ENCODE data around the gene CALML5.

Gene CALML5, protein sequence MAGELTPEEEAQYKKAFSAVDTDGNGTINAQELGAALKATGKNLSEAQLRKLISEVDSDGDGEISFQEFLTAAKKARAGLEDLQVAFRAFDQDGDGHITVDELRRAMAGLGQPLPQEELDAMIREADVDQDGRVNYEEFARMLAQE

DNA sequence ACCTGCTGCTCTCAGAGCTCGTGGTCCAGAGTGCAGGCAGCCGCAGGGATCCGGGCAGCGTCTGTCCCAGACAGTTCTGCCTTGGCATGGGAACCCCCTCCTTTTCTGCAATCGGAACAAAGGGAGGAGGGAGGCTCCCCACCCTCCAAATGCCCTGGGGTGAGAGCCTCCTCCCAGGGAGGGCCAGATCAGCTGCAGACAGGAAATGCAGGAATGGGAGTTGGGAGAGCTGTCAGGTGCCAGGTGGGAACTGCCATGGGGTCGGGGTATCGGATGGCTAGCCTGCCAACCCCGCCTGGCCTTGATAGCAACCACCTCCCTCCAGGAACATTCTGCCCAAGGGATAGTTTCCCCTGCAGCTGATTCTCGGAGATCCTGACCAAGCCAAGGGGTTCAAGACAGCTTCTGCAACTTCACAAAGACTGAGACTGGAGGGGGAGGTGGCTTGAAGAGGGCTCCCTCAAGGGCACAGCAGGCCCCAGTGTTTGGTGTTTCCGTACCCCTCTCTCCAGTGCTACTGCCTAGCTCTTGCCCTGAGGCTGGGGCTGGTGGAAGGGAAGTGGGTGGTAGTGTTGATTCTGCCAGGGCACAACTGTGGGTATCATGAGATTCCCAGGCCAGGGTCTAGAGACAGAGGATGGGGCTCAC is at the start of gene CALML5:
Gene CALML5 (minus strand): TSS at position 78 of the 648 bp plus-strand sequence. CDS start 132 bp downstream, outside the sequence.
- DNase-seq (ENCODE audit: low read depth): no peak

DNA sequence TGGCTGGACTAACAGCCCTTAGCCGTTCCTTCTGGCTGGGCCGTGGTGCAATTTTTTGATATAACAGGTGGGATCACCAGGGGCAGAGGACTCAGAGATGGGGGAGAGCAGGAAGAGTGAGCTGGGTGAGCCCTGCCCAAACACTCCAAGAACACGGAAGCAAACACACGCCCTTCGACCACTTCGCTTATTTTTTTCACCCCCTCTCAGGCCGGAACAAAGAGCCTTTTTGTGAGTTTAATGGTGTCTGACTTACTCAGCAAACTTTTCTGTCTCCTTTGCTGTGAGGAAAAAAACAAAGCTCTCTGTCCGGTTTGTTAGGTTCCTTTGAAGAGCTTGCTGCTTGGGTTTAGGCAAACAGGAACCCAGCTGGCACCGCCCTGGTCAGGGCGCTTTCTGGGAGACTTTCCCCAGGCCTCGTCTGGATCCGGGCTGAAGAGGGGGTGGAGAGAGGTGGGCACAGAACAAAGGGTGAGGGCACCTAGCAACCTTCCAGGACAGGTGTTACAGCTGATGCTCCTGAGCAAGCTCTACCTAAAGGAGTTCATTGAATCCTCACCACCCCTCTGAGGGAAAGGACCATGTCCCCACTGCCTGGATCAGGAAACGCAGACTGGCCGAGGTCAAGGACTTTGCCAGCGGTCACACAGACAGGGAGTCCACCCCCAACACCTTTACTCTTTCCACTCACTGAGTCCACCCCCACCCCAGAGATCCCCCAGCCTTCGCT is 48.7 kb upstream of the CALML5 start:
- no peak for DNase-seq (ENCODE audit: low read depth)

DNA sequence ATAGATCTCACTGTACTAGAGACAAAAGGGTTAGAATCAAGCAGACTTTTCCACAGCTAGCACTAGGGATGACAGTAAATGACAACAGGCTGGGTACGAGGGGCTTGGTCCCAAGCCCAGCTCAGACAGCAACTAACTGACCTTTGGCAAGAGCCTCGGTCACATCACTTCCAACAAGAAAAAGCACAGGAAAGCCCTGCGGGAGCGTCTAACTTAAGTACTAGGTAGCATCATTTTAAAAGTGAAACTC is 48.2 kb upstream of the CALML5 start:
- DNase-seq (ENCODE audit: low read depth): no peak

DNA sequence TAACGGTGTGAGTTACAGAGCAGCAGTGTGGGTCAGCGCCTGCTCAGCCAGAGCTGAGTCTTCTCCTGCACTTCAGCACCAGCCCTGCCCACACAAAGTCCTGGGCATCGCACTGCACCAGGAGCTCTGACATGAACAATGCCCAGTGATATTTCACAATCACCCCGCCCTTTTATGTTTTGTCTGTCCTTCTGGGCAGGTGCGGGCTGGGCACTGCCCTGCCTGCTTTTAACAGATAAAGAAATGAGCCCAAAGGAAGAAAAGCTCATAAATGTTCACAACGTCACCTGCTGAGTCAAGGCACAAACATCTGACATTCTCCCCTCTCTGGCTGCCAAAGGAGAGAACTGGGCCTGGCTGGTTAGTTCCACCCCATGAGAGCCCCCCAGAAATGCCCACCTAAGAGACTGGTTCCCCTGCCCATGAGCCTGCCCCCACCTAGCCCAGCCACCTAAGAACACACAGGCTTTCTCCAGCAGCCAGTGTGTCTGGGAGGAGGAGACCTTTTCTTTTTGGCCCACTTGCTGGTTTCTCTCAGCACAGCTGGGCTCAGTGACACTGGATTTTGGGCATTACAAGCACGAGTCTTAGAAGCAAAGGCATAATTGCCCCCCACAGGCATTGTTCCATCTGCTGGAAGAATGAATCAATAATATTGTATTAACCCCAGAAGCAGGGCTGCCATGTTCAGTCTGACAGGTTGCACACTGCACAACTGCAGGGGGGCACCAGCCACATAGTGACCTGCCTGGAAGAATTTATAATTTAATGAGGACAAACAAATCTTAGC is 47.7 kb upstream of the CALML5 start:
- DNase-seq (ENCODE audit: low read depth): no peak

DNA sequence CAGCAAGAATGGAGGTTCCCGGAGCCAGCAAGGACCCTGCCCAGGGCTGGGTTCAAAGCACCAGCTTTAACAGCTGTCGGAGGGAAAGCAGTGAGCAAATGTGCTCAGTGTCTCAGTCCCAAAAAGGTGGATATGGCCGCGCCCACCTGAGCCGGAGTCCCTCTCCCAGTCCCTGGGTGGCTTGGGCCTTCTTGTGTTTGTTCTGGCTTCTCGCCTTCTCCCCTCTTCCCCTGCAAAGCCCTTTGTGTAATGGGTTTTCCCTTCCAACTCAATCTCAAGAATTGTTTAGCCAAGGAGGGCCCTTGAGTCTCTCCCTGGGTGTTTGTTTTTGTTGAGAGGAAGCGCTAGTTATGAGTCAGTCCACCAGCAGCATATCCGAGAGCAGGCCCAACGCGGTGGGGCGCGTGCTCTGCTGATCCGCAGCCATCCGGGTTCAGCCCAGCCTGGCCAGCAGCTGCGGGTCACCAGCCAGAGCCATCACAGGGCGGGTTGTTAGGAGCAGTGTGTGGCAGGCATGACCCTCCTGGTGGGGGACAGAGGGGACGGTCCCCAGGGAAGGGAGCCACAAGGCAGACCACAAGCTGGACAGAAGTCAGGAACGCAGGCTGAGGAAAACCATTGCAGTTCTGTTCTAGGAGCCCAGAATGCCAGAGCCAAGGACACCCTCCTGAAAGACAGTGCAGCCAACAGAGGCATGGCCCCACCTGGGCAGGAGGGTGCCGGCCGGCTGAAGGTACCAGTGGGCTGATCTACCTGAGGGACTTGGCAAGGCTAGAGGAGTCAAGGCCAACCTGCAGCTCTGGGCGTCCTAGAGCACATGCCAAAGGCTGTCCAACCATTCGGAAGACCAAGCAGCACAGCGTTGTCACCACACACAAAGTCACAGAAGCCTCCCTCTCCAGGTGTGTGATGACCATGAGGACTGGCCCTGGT is 46.7 kb upstream of the CALML5 start:
- no peak for DNase-seq (ENCODE audit: low read depth)

DNA sequence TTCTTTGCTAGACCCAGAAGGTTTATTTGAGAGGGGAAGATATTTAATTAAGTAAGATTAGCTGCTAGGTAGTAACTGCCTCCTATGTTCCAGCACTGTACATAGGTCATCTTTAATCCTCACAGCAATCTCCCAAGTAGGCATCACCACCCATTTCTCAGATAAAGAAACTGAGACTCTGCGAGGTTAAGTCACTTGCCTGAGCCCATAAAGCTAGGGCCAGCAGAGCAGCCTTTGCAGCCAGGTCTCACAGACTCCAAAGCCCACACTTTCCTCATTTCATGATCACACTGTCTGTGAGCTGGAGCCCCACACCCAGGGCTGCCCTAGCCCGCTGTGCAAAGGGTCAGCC is 46.0 kb upstream of the CALML5 start:
- DNase-seq (ENCODE audit: low read depth): no peak

DNA sequence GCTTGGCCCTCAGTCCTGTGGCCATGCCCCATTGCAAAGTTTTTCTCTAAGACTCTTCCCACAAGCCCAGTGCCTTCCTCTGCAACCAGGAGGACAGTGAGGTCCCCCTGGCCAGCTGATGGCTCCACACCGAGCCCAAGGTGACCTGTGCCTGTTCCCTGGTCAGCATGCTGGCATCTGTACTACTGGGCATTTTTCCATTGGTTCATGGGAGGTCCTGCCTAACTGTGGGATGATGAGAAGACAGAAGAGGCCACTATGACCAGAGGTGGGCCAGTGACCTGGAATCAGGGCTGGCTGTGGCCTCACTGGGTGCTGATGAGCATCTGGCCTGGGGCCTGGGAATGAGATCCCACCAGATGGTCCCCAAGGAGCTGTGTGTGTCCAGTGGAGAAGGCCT is 45.6 kb upstream of the CALML5 start:
- no peak for DNase-seq (ENCODE audit: low read depth)

DNA sequence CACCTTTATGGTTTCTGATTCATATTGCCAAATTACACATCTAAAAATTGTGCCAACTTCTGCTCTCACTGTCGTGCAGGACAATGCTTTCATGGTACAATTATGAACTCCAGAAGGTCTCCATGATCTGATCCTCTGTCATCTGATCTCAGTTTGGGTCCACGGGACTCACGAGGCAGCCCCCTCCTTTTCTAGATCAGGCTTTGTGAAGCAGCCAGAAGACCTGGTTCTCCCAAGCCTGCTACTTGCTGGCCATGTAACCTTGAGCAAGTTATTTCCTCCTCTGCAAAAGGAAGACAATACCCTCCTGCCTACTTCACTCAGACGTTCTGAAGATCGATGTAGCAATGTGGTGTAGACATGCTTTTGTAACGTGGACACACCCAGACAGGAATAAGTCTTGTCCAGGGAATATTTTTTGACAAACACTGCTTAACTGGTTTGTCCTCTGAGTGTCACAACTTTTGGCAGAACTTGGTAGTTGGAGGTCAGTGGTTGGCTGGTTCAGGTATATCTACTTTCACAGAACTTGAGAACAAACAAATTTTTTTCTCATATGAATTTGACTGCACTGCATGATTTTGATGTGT is 44.9 kb upstream of the CALML5 start:
- no peak for DNase-seq (ENCODE audit: low read depth)

DNA sequence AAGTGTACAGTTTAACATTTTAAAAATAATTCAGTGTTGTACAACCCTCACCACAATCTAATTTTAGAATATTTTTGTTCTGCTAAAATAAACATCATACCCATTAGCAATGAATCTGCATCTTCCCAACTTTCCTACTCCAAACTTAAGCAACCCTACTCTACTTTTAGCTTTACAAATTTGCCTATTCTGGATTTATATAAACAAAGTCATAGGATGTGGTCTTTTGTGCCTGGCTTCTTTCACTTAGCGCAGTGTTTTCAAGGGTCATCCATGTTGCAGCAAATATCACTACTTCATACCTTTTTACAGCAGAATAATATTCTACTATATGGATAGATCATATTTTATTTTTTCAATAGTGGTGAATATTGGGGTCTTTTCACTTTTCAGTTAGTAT is 44.3 kb upstream of the CALML5 start:
- DNase-seq (ENCODE audit: low read depth): no peak

DNA sequence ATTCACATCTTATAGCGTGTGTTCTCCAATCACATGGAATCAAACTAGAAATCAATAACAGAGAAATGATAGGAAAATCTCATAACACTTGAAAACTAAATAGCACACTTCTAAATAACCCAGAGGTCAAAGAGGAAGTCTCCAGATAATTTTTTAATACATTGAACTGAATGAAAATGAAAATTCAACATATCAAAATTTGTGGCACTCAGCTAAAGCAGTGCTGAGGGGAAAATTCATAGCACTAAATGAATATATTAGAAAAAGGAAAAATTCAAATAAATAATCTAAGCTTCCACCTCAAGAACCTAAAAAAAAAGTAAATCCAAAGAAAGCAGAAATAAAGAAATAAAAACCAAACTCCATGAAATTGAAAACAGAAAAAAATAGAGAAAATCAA is 42.7 kb upstream of the CALML5 start:
- DNase-seq (ENCODE audit: low read depth): no peak

DNA sequence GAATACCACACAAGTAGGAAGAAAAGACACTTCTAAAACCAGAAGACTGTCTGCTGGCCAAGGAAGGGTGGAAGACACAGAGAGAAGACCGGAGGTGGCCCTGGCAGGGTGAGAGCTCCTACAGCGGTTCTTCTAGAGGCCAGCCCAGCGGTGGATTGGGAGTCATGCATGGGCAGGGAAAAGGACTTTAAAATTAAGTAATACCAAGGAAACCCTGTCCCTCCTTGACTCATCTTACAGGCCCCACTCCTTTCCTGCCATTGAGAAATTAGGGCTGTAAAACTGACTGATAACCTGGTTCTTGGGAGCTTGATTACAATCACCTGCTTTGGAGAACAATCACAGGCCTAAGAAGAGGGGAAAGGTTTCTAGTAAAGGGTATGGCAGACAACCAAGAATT is 41.5 kb upstream of the CALML5 start:
- no peak for DNase-seq (ENCODE audit: low read depth)

DNA sequence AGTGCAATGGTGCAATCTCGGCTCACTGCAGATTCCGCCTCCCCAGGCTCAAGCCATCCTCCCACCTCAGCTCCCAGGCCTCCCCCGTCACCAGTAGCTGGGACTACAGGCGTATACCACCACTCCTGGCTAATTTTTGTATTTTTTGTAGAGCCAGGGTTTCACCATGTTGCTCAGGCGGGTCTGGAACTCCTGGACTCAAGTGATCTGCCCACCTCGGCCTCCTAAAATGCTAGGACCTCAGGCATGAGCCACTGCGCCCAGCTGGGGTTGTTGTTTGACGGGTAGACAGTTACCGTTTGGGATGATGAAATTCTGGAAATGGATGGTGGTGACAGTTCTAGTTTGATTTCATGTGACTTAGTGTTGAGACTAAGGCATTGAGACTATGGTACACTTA is 40.7 kb upstream of the CALML5 start:
- DNase-seq (ENCODE audit: low read depth): no peak

DNA sequence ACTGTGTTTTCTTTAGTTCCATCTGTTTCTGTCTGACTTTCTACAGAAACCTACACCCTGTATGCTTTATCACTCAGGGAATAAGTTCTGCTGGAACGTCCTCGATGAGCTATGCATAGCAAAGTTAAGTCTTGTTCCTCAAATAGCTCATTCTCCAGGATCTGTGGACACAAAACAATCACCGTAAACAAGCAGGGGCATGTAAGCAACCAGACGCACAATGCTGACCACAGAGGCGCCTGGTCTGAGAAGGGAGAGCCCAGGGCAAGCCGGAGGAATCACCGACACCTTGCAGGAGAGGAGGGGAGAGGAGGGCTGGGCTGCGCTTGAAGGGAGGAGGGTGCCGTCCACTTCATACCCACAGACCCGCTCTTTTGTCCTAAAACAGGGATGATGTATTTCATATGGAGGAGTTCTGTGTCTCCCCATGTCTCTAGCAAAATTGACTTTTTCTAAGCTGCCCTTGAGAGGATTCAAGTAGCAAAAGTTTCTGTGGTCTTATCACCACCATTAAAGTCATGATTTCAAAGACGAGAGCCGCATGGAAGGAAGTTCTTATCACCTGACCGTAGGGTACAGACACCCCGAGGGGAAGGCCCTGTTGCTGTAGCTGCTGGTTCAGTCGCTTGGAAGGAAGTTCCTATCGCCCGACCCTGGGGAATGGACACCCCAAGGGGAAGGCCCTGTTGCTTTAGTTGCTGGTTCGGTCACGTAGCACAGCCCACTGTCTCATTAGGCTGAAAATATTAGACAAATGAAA is 39.7 kb upstream of the CALML5 start:
- DNase-seq (ENCODE audit: low read depth): no peak

DNA sequence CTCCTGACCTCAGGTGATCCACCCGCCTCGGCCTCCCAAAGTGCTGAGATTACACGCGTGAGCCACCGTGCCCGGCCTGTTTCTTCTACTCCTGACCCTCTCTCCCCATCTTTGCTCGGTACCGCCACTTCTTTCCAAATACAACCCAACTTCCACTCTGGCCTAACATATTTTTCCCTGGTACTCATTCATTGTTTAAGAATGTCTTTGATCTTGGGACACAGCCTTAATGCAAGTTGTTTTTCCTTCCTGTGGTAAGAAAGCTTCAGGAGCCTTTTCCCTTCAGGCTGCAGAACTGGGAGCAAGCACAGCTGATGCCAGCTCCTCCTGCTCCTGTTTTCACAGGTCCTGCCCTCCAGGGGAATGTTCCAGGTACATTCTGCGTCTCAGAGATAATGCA is 39.1 kb upstream of the CALML5 start:
- no peak for DNase-seq (ENCODE audit: low read depth)

DNA sequence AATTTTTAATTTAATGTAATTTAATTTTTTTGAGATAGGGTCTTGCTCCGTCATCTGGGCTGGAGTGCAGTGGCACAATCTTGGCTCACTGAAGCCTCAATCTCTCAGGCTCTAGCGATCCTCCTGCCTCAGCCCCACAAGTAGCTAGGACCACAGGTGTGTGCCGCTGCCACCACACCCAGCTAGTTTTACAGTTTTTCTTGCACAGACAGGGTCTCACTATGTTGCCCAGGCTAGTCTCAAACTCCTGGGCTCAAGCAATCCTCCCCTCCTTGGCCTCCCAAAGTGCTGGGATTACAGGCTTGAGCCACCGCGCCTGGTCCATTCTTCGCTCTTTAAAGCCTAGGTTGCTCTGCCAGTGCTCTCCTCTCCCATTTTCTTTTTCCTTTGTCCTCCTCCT is 38.3 kb upstream of the CALML5 start:
- DNase-seq (ENCODE audit: low read depth): no peak

DNA sequence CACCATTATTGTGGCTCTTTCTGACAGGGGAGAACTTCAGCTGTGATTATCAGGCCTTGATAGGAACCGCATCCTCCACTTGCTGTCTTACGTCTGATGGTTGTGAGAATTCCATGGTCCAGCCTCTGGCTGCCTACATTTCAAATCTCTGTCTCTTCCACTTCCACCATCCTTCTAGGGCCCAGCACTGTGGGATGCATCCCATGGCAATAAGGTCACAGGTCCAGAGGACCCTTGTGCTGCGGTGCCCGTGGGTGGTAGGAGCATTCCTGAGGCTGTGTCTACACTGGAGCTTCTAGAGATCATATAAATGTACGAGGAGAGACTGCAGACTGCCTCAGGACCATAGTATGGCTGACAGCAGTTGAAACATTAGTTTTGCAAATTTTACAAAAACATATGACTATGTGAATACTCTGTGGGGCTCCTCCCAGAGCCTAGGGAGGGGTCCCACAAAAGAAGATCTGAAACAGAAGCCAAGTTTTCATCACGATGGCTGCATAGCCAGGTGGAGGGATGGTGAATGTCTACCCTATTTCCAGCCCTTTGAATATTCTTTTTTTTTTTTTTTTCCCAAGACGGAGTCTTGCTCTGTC is 37.2 kb upstream of the CALML5 start:
- DNase-seq (ENCODE audit: low read depth): no peak

DNA sequence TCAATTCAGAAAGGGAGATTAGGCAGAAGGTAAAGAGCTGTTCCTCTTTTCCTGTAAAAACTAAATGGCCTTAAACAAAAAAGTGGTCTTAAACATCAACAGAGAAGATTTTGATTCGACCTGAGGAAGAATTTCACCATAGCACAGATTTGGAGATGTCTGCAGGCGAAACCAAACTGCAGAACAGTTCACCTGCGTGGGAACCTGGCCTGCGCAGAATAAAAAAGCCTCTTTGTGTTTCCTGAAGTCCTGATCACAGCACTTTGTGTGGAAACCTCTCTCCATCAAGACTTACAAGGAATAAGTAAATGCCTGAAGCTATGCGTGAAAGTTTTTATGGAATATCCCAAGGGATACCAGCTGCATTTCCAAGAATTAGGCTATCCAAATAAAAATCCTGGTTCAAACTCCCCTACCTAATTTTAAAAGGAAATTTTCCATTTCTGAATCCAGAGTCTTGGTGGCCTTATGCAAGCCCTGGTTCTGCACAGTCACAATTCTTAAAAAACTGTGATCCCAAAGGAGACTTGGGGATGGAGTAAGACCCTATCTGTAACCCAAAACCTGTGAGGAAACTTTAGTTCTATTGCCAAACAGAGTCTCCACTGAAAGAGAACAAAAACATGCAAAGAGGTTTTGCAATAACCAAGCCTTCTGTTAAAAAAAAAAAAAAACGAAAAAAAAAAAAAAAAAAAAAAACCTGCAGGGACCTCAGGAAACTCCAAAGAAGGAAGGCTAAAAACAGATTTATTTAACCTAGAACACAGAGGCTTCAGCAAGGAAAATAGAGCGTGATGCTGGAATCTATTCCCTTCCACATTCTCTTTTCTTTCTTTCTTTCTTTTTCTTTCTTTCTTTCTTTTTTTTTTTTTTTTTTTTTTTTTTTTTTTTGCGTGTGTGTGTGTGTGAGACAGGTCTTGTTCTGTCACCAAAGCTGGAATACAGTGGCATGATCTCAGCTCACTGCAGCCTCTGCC is 35.8 kb upstream of the CALML5 start:
- DNase-seq (ENCODE audit: low read depth): no peak

DNA sequence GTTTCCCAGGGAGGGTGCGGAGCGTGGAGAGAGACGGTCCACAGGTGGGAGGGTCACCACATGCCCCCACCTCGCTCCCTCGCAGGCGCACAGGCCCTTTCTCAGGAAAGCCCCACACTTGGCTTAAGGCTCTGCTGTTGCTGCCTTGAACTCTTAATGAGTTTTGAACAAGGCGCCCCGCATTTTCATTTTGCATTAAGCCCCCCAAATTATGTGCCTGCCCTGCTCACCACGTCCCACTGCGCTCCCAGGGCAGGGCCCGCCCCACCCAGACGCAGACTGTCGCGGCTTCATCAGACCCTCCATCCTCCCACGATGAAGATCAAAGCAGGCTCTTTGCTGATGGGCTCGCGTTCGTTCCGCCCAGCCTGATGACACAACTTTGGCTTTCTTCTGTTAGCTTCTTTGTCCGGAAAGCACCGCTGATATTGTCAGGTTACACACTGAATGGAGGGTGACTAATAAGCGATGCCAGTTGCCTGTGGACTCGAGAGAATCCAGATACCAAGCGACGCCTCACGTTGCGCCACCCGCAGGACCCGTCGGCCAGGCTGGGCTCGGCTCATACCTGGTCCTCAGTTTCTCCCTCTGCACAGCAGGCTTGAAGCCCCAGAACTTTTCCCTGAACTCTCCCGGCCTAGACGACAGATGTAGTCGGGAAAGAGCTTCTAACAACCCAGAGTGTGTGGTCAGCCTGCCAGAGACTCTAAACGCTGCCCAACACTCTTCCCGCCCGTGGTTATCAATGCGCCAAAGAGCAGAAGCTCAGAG is 34.9 kb upstream of the CALML5 start:
- DNase-seq (ENCODE audit: low read depth): no peak
